Fibroblast of skin of left biceps (primary cell): Measurements from ENCODE around the gene TRPM2.

Experiments used
- DNase-seq, 2 experiments: peaks; one replicate each; pipeline ENCODE4 v3.0.0-alpha.2; 2013; ENCODE audit warnings: low read depth in 2 of 2

Gene TRPM2

DNA sequence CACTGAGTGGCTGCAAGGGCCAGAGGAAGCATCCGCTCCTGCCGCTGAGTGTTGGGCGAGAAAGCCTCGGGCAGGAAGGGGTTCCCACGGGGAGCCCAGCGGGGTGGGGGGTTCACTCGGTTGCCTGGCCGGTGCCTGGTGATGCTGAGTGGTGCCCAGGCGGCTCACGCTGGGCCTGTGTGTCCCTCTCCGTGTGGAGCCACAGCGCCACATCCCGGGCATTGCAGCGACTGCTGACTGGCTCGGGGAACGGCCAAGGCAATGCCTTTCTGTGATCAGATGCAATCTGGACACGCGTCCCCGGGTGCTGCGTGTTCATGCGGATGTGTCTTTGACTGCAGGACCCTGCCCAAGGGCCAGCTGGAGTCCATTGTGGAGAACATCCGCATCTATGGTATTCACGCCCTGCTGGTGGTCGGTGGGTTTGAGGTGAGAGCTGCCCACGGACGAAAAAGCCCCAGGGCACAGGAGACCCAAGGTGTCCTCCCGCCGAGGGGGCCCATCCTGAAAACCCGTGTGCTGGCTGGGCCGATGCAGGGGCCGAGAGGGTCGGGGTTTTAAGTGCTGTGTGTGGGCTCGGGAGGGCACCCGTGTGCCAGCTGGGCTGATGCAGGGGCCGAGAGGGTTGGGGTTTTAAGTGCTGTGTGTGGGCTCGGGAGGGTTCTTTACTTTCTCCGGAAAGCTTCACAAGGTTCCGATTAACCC, 30.6 kb upstream of the TRPM2 start:
- no peak for DNase-seq

DNA sequence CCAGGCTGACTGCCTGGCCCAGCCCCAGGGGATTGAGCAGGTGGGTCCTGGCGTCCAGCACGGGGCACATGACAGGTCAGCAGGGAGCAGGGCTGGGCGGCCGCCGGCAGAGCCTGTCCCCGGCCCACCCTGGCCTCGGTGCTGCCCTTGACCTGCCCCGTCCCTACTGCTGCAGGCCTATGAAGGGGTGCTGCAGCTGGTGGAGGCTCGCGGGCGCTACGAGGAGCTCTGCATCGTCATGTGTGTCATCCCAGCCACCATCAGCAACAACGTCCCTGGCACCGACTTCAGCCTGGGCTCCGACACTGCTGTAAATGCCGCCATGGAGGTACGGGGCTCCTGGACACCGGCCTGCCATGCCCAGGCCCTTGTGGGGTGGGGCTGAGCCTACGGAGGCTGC, 29.8 kb upstream of the TRPM2 start:
- DNase-seq, result no peak

DNA sequence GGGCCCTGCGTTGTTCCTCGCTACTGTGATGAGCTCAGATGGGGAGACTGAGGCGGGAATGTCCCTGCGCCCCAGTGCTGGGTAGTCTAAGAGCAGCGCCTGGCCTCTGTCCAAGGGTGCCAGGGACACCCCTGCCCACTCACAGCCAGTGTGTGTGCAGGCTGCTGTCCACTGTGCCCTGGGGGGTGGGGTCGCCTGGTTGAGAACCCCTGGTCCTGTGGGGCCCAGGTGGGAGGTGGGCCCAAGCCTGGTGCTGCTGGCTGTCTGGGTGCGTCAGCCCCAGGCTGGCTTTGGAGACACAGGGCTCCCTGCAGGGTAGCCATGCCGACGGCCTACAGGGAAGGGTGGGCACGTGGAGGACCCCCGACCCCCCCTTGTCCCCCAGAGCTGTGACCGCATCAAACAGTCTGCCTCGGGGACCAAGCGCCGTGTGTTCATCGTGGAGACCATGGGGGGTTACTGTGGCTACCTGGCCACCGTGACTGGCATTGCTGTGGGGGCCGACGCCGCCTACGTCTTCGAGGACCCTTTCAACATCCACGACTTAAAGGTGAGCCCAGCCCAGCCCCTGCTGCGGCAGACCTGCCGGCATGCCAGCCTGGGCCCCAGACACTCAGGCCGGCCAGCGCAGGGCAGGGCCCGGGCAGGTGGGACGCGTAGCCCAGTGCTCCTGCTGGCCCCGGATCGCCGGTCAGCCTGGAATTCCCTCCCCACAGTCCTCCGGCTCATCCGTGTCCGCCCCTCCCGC, 29.1 kb upstream of the TRPM2 start:
- no peak for DNase-seq

DNA sequence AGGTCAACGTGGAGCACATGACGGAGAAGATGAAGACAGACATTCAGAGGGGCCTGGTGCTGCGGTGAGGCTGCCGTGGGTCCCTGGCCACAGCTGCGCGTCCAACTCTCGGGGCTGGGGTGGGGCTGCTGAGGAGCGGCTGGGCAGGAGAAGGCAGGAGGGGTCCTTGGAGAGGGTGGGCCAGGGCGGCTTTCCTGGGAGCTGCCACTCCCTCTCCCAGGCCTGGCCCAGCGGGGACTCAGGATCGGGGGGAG, 28.6 kb upstream of the TRPM2 start:
- DNase-seq, result no peak

DNA sequence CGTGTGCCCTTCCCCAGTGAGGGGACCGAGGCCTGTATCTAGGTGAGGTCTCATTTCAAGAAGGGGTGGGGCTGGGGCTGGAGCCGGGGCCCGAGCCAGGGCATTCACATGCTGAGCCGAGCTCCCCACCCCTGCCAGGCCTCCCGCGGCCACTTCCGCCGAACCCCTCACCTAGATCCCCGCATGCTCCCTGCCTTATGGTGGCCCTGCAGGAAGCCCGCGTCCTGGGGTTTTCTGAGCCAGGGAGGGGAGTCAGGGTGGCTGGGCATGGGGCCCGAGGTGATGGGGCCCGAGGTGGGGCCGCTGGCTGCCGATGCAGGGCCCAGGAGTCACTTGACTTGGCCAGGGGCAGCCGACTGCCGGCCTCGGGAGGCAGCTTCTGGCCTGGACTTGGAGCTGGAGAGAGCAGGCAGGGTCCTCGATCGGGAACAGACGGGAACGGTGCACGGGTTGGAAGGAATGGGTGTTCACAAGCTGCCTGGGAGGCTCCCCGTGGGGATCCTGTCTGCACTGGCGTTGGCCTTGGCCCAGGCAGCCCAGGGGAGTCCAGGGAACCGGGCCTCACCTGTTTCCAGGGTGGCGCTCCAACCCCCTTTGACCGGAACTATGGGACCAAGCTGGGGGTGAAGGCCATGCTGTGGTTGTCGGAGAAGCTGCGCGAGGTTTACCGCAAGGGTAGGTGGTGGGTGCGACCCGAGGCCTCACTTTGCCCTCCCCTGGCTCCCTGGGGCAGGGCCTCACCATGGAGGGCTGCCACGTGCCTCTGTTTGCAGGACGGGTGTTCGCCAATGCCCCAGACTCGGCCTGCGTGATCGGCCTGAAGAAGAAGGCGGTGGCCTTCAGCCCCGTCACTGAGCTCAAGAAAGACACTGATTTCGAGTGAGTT, 27.8 kb upstream of the TRPM2 start:
- DNase-seq, result no peak

DNA sequence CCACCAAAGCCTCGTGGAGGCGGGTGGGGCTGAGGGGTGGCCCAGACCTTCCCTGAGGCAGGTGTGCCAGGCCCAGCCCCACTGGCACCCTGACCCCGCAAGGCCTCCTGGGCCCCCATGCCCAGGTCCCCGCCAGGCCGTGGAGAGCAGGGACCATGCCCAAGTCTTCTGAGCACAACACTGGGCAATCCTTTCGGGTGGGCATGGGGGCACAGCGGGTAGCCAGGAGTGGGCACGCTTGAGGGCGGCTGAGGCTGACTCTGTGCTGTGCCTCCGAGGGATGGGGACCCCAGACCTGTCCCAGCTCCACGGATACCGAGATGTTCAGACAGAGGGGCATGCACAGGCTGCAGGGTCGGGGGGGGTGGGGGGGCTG, 27.2 kb upstream of the TRPM2 start:
- no peak for DNase-seq

DNA sequence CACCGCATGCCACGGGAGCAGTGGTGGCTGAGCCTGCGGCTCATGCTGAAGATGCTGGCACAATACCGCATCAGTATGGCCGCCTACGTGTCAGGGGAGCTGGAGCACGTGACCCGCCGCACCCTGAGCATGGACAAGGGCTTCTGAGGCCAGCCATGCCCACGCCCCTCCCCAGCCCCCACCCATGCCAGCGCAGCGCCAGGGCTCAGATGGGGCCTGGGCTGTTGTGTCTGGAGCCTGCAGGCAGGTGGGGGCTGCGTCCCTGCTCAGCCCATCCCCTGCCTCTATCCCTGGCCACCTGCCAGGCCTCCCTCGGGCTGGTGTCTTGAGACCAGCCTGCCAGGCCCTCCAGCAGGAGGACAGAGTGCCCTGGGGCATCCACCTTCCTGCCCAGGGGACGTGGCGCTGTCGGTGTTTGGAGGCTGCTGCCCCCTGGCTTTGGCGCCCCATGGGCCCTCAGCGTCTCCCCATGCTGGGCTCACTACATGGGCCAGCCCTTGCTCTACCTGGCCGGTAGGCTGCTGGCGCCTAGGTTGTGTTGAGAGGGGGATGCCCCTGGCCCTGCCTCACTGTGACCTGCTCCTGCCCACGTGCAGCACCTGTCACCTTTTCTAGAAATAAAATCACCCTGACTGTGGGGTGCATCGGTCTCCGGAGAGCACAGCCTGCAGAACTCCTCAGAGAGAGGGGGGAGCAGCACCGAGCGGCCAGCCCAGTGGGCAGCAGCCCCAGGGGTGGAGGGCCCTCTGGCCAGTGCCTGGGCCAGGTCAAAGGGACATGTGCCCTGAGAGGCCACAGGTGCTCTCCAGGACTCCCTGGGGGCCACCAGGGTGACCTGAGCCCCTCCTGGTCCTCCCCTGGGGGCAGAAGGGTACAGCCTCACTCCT, 26.5 kb upstream of the TRPM2 start:
- DNase-seq, result no peak

DNA sequence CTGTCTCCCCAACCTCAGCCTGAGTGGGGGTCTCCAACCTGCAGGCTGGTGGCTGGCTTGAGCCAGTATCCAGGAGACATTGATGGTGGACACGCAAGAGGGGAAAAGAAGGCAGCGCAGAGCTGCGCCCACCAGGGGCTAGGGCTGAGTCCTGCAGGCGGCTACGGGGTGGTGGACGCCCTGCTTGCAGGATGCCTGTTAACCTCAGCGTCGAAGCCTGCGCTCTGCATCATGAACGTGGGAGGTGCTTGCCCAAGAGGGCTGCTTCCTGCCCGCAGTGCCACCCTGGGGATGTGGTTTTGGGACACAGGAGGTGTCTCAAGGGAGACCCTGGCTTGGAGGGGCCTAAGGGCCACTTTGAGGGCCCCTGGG, 25.8 kb upstream of the TRPM2 start:
- DNase-seq, result no peak

DNA sequence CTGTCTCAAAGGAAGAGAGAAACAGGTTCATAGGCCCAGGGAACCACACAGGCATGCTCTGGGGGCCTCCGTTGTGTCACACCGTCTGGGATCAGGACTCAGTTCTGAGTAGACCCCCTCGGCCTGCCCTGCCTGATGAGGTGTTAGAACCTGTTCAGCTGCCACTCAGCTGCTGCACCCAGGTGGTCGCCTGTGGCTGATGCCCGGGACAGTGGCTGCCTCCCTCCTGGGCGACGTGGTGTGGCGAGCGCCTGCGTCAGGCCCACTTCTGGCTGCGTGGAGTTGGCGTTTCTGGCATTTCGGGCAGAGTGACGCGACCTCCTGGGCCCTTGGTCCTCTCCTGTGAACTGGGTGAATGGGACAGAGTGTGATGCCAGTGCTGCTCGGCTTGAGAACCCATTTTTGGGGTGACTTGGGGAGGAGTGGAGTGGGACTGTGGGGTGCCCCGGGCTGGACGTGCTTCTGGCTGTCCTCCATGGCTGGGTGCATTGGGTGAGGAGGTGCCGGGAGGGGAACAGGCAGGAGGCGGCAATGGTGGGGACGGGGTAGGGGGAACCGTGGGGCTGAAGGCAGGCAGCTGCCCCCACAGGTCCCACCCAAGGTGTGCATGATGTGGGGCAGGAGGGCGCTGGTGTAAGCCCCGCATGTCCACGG, 25.1 kb upstream of the TRPM2 start:
- DNase-seq, result no peak

DNA sequence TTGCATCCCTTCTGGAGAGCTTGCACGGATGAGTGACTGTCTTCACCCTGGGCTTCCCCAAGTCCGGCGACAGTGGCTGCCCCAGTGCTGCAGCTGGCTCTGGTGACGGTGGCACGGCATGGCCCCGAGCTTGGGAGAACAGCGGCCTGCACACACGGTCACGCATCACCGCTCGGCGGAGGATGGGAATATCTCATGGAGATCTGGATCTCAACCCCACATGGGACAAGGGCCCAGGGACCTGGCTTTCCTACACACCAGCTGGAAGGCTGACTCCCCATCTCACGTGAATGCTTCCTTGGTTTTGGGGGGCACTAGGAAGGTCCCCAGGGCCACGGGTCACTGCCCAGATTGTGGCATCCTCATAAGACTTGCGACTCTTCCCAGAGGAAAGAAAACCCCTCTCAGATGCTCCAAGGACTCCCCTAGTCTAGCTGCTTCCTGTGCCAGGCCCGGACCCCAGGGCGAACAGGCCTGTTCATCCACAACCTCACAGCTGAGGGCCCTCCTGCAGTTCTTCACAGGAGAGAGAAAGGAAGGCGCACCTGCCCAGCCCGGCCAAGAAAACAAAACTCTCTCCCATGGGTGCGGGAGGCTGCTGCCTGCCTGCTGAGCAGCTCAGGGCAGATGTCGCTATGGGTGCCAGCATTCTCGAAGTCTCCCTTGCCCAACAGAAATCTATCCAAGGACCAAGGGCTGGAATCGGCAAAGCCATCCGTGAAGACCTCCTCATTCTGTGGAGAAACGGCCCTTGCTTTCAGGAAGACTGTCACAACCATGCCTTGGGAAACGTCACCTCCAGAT, 24.1 kb upstream of the TRPM2 start:
- no peak for DNase-seq

DNA sequence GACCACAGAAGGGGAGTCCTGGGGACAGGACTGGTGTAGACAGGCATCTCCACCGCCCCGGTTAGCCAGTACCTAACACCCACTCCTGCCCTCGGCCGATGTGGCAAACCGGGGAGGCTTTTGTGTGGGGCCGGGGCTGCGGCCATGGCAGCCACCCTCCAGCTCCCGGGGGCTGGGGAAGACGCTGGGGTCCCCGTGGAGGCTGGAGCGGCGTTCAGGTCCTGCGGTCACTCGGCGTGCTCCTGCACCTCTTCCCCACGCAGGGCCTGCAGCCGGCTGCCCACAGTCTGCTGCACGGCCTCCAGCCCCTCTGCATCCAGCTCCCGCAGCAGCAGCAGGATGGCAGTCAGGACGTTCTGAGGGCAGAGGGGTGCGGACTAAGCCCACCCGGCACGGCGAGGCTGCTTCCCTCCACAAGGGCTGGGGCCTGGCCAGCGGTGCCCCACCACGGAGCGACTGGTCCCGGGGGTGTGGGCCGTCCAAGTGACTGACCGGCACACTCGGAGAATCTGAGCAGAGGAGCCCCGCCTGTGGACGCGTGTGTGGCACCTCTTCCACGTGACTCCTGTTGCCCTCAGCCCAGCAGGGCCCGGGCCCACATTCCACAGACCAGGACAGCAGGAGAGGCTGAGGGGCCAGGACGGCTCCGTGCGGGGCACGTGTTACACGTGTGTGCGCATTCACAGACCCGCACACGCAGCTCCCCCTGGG, 23.3 kb upstream of the TRPM2 start:
- no peak for DNase-seq

DNA sequence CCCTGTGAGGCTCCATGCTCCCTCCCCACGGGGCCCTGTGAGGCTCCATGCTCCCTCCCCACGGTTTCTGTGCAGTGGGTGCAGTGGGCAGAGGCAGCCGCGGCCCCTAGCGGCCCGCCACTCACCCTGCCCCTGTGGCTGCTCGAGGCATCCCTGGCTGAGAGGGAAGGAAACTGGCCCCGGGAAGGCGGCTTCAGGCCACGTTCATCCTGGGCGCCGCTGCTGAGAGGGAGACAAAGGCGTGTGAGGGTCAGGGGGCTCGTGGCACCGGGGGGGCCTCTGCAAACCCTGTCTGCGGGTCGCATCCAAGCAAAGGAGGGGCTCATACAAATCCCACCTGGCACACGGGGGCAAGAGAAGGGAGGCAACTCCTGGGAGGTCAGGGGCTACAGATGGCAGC, 22.7 kb upstream of the TRPM2 start:
- no peak for DNase-seq

DNA sequence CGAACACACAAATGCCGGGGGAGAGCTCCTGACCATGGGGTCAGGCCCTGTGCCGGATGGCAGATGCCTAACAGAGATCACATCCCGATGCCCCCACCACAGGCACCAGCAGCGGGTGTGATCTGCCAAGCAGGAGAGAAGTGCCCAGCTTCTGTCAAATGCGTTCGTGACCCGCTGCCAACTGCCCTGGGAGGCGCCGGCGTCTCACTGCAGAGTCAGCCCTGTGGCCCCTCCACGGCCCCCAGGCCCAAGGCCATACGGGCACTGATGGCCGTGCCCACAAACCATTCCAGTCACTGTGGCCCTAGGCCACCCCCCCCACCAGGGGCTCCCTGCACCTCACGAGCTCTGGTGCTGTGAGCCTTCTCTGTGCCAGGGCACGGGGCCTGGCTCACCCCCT, 22.2 kb upstream of the TRPM2 start:
- DNase-seq, result no peak

DNA sequence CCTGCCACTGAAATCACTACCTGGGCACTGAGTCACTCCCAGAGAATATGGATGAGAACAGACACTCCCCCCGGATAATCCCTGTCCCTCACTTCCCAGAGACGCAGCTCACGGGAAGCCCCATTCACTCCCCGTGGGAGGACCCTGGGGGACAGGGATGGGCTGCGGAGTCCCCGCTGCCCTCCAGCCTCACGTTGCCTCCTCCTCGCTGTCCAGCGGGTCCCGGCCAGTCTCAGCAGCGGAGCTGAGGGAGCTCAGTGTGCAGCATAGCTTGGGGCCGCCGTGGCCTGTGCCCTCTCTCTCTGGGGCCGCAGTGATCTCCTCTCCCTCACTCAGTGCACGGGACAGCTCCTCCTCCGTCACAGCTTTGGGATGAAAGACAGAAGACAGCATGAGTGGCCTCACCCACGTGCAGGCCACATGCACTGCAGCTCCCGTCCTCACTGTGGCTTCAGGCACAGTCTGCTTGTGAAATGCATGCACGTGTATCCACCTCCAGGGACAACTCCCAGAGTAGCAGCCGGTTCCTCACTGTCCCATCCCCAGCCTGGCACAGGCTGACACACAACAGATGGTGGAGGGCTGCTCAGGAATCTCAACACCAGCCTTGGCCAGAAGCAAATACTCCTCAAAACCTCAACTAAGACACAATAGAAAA, 21.6 kb upstream of the TRPM2 start:
- DNase-seq, result no peak

DNA sequence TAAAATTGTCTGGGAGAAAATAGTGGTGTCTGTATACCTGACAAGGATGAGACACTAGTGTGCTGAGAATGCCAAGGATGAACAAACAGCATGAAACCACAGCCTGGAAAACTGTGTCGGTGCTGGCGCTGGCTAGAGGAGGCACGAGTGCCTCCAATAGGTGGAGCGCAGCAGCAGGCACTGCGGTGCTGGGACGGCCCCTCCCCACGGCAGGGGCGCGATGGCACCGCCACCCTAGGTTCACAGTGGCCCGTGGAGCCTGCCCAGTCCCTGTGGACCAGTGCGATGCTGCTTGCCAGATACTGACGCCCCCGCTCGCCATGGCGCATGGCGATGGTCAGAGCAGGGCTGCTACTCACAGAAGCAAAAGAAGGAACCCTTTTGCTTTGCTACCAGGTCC, 21.0 kb upstream of the TRPM2 start:
- no peak for DNase-seq

DNA sequence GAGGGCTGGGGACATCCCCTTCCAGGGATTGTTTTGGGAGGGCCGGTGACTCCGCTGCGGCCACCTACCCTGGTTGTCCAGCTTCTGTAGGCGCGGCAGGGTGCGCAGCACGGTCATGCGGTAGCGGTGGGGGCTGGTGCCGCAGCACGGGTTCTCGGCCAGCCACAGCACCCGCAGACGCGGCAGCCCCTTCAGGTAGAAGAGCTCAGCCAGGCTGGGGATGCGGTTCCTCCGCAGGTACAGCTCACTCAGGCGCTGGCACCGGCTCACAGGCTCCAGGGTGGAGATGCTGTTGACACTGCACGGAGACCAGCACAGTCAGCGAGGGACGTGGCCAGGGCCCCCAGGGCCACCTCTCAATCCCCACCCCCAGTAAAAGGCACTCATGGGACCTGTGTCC, 20.5 kb upstream of the TRPM2 start:
- no peak for DNase-seq

DNA sequence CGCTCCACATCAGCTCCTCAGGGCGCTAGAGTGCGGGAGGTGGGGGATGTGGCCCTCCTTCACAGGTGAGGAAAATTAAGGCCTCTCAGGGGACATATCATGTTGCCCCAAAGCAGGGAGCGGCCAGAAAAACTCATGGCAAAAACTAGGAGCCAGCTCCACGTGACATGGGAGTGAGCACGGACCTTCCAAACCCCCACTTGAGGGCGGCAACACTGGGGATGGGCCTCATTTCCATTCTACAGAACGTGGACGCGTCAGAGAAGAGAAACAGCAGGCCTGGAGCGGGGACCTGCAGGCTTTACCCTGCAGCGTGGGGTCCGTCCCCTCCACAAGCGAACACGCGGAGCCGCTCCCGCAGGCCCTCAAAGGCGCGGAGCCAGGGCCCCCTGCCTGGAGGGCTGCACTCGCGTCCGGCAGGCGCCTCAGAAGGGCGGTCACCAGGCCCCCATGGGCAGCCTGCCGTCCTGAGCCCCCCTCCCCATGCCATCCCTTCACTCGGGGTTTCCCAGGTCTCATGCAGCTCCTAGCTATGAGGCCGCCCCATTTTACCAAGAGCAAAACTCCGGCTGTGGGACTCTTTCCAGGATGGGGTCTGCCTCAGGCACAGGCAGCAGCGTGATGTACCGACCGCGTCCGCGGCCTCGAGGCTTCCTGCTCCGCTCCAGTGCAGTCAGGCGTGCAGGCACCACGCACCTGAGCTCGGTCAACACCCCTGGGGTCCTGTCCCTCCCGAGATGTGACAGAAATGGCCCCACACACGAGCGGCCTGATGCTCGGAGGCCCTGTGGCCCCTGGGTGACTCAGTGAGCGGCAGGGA, 19.7 kb upstream of the TRPM2 start:
- DNase-seq, result no peak

DNA sequence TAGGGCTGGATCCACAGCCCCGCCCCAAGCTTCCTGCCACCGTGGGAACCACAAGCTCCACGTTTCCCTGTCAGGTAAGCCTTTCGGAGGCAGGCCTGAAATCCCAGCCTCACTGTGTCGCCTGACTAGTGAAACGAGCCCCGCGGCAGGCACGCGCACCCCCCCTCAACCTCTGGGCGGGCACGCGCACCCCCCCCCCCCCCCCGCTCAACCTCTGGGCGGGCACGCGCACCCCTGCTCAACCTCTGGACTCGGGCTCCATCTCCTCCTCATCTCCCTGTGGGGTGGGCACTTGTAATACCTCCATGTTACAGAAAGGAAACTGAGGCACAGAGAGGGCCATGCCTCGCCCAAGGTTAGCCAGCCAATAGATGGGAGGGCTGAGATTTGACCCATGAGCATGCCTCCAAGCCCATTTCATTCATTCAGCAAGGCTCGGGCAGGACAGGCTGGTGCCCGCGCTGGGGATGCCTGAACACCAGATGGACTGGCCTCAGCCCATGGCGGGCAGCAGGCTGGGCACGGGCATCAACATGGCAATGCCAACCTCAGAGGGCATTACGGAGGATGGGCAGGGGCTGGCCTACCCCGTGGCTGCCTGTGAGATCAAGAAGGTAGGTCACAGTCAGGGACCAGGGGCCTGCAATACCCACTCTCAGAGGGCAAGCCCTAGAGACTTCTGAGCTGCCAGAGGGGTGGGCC, 18.9 kb upstream of the TRPM2 start:
- no peak for DNase-seq
